GM21423 (cell line): ENCODE measurements around the gene FARS2.
A peak's percentile ranks its signal among the peaks of the same experiment; 100 is the strongest.

Experiments used
- ATAC-seq: cut with Tn5 transposase; IDR thresholded peaks from one replicate; pipeline ENCODE4 v1.9.1; 2021; ENCODE audit warnings: mild to moderate bottlenecking, moderate library complexity; ENCODE audit not compliant: unreplicated experiment

FARS2 gene

GRCh38 chr6:5285081-5285480 lies 23.8 kb downstream of the FARS2 start:
- ATAC-seq, result no peak

GRCh38 chr6:5285526-5285925 lies 24.2 kb downstream of the FARS2 start:
- no peak for ATAC-seq

- no peak for ATAC-seq
Measured at GRCh38 chr6:5286780-5287179, 25.5 kb downstream of the FARS2 start.

- no peak for ATAC-seq
Measured at GRCh38 chr6:5287205-5287965, 26.1 kb downstream of the FARS2 start.

- no peak for ATAC-seq
Measured at GRCh38 chr6:5287966-5288297, 26.6 kb downstream of the FARS2 start.

GRCh38 chr6:5290097-5290496 lies 28.8 kb downstream of the FARS2 start:
- ATAC-seq, result no peak

- no peak for ATAC-seq
Measured at GRCh38 chr6:5290500-5290899, 29.2 kb downstream of the FARS2 start.

GRCh38 chr6:5292154-5292553 lies 30.8 kb downstream of the FARS2 start:
- no peak for ATAC-seq

GRCh38 chr6:5293692-5294091 lies 32.4 kb downstream of the FARS2 start:
- ATAC-seq, result no peak

GRCh38 chr6:5294392-5295211 lies 33.3 kb downstream of the FARS2 start:
- no peak for ATAC-seq

- ATAC-seq, result no peak
Measured at GRCh38 chr6:5295623-5296022, 34.3 kb downstream of the FARS2 start.

GRCh38 chr6:5300206-5300764 lies 39.0 kb downstream of the FARS2 start:
- no peak for ATAC-seq

- peak; percentile 88 for ATAC-seq
Measured at GRCh38 chr6:5302220-5302946, 41.1 kb downstream of the FARS2 start.

- peak; percentile 57 for ATAC-seq
Measured at GRCh38 chr6:5302995-5303622, 41.8 kb downstream of the FARS2 start.

GRCh38 chr6:5303682-5304081 lies 42.4 kb downstream of the FARS2 start:
- ATAC-seq, result no peak

GRCh38 chr6:5305968-5306626 lies 44.8 kb downstream of the FARS2 start:
- ATAC-seq, result no peak

- no peak for ATAC-seq
Measured at GRCh38 chr6:5307058-5307457, 45.7 kb downstream of the FARS2 start.

- no peak for ATAC-seq
Measured at GRCh38 chr6:5308066-5308465, 46.8 kb downstream of the FARS2 start.

GRCh38 chr6:5314191-5314865 lies 53.0 kb downstream of the FARS2 start:
- peak; percentile 58 for ATAC-seq

- no peak for ATAC-seq
Measured at GRCh38 chr6:5315881-5316280, 54.6 kb downstream of the FARS2 start.
